Neural cell (in vitro differentiated cells): ENCODE data around the gene SLC2A1.

Source experiments
- EP300 ChIP-seq: fragments of 450-650 bp; conservative IDR thresholded peaks from 2 replicates; pipeline ENCODE4 v1.6.1; 2014; ENCODE audit warnings: antibody characterized with exemption, mild to moderate bottlenecking, moderate library complexity; ENCODE audit not compliant: poor library complexity, severe bottlenecking
- EZH2 ChIP-seq: fragments of 200-600, 300-800 bp; shearing (Covaris generic), sonication (generic); IDR thresholded peaks from 2 replicates; pipeline ENCODE4 v1.6.1; 2014; ENCODE audit warnings: antibody characterized with exemption, low read length, borderline replicate concordance, mild to moderate bottlenecking; ENCODE audit not compliant: insufficient read depth, poor library complexity, severe bottlenecking
- POLR2AphosphoS5 ChIP-seq: IDR thresholded peaks from 2 replicates; pipeline ENCODE4 v1.6.1; 2012
- RAD21 ChIP-seq: fragments of 450-650 bp; conservative IDR thresholded peaks from 2 replicates; pipeline ENCODE4 v1.6.1; 2014; ENCODE audit warnings: antibody characterized with exemption, mild to moderate bottlenecking, moderate library complexity
- SMC3 ChIP-seq: fragments of 450-650 bp; conservative IDR thresholded peaks from 2 replicates; pipeline ENCODE4 v1.6.1; 2014; ENCODE audit warnings: antibody characterized with exemption, mild to moderate bottlenecking, moderate library complexity; ENCODE audit not compliant: poor library complexity
- TAF1 ChIP-seq: IDR thresholded peaks from 2 replicates; pipeline ENCODE4 v1.6.1; 2012; ENCODE audit warnings: low read depth
- TF ChIP-seq, protein P1 (sequence below): fragments of 450-650 bp; IDR thresholded peaks from 2 replicates; pipeline ENCODE4 v1.5.1; 2014; ENCODE audit warnings: antibody characterized with exemption, mild to moderate bottlenecking, moderate library complexity; ENCODE audit not compliant: poor library complexity, severe bottlenecking
- TF ChIP-seq, protein P2 (sequence below): IDR thresholded peaks from 2 replicates; pipeline ENCODE4 v1.6.1; 2012; ENCODE audit warnings: borderline replicate concordance

DNA sequence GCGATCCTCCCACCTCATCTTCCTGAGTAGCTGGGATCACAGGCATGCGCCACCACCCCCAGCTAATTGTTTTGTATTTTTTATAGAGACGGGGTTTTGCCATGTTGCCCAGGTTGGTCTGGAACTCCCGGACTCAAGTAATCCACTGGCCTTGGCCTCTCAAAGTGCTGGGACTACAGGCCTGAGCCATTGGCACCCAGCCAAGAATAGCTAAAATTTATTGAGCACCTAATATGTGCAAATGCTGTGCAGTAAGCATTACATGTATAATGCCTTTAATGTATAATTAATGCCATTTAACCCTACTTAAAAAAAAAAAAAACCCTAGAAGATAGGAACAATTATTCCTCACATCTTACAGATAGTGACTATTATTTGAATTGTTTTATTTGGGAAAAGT lies 69.4 kb downstream of the SLC2A1 start:
- TF ChIP-seq, protein P1, sequence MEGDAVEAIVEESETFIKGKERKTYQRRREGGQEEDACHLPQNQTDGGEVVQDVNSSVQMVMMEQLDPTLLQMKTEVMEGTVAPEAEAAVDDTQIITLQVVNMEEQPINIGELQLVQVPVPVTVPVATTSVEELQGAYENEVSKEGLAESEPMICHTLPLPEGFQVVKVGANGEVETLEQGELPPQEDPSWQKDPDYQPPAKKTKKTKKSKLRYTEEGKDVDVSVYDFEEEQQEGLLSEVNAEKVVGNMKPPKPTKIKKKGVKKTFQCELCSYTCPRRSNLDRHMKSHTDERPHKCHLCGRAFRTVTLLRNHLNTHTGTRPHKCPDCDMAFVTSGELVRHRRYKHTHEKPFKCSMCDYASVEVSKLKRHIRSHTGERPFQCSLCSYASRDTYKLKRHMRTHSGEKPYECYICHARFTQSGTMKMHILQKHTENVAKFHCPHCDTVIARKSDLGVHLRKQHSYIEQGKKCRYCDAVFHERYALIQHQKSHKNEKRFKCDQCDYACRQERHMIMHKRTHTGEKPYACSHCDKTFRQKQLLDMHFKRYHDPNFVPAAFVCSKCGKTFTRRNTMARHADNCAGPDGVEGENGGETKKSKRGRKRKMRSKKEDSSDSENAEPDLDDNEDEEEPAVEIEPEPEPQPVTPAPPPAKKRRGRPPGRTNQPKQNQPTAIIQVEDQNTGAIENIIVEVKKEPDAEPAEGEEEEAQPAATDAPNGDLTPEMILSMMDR: no peak
- no peak for TF ChIP-seq TAF1
- TF ChIP-seq, protein P2, sequence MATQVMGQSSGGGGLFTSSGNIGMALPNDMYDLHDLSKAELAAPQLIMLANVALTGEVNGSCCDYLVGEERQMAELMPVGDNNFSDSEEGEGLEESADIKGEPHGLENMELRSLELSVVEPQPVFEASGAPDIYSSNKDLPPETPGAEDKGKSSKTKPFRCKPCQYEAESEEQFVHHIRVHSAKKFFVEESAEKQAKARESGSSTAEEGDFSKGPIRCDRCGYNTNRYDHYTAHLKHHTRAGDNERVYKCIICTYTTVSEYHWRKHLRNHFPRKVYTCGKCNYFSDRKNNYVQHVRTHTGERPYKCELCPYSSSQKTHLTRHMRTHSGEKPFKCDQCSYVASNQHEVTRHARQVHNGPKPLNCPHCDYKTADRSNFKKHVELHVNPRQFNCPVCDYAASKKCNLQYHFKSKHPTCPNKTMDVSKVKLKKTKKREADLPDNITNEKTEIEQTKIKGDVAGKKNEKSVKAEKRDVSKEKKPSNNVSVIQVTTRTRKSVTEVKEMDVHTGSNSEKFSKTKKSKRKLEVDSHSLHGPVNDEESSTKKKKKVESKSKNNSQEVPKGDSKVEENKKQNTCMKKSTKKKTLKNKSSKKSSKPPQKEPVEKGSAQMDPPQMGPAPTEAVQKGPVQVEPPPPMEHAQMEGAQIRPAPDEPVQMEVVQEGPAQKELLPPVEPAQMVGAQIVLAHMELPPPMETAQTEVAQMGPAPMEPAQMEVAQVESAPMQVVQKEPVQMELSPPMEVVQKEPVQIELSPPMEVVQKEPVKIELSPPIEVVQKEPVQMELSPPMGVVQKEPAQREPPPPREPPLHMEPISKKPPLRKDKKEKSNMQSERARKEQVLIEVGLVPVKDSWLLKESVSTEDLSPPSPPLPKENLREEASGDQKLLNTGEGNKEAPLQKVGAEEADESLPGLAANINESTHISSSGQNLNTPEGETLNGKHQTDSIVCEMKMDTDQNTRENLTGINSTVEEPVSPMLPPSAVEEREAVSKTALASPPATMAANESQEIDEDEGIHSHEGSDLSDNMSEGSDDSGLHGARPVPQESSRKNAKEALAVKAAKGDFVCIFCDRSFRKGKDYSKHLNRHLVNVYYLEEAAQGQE: no peak
- TF ChIP-seq SMC3: no peak
- TF ChIP-seq EZH2: no peak
- TF ChIP-seq RAD21: no peak
- no peak for TF ChIP-seq POLR2AphosphoS5
- TF ChIP-seq EP300: no peak
